H1 (cell line): Measurements from ENCODE around the gene MSTO1. TPM values are rescaled to one million over a fixed set of nuclear protein-coding genes. Genes with fewer than 3 reads are reported as not detected.

Experiments used
- CTCF ChIA-PET: fragments of 300-600 bp; sonication (Branson Sonifier 250); formaldehyde crosslinking; loops from one replicate; lab custom pipeline; 2021; ENCODE audit not compliant: partially characterized antibody; lab: Charles Lee
- POLR2A ChIA-PET: fragments of 300-600 bp; sonication (Branson Sonifier 250); formaldehyde crosslinking; loops from one replicate; lab custom pipeline; 2021; ENCODE audit warnings: inconsistent platforms; ENCODE audit not compliant: partially characterized antibody; lab: Charles Lee
- DNase-seq, 2 experiments: peaks; one replicate each; pipeline versions ENCODE4 v3.0.0 to v3.0.0-alpha.2; 2010 to 2022; ENCODE audit warnings: low spot score in 2 of 2, low read depth in 1 of 2, mixed read lengths in 1 of 2
- FAIRE-seq: peaks from 2 replicates; lab custom pipeline; 2011; peaks lifted over from hg19 to GRCh38; lab: Jason Lieb, UNC
- H2AFZ ChIP-seq: 2 replicates; pipeline ENCODE4 v1.8.1; 2012; ENCODE audit warnings: low read length, inconsistent platforms
- H2AK5ac ChIP-seq: 2 replicates; pipeline ENCODE4 v1.6.1; 2013; ENCODE audit warnings: low read depth, low read length
- H2BK120ac ChIP-seq: replicated peaks from 2 replicates; pipeline ENCODE3; 2013; ENCODE audit warnings: low read depth, low read length, inconsistent platforms
- H2BK12ac ChIP-seq: 2 replicates; pipeline ENCODE4 v1.6.1; 2013; ENCODE audit warnings: low read depth, low read length
- H2BK15ac ChIP-seq: 2 replicates; pipeline ENCODE4 v1.6.1; 2013; ENCODE audit warnings: low read length
- H2BK20ac ChIP-seq: 2 replicates; pipeline ENCODE4 v1.6.1; 2013; ENCODE audit warnings: low read length
- H2BK5ac ChIP-seq: 2 replicates; pipeline ENCODE4 v1.6.1; 2013; ENCODE audit warnings: low read depth, low read length
- H3K14ac ChIP-seq: 2 replicates; pipeline ENCODE4 v1.6.1; 2013; ENCODE audit warnings: inconsistent platforms; ENCODE audit not compliant: insufficient read length
- H3K18ac ChIP-seq: 2 replicates; pipeline ENCODE4 v1.6.1; 2013; ENCODE audit warnings: low read length; ENCODE audit errors: extremely low read depth
- H3K23ac ChIP-seq: 2 replicates; pipeline ENCODE4 v1.6.1; 2013; ENCODE audit warnings: inconsistent platforms; ENCODE audit not compliant: insufficient read length
- H3K23me2 ChIP-seq: 2 replicates; pipeline ENCODE4 v1.6.1; 2013; ENCODE audit warnings: low read depth, low read length
- H3K27ac ChIP-seq: 2 replicates; pipeline ENCODE4 v1.6.1; 2011; ENCODE audit warnings: low read depth, low read length, inconsistent platforms
- H3K27me3 ChIP-seq, 4 experiments: replicated peaks in 1 of 4; 1 replicate in 1 of 4; 2 replicates in 3 of 4; pipeline versions ENCODE4 v1.6.1 to v1.8.1; 2011 to 2013; ENCODE audit warnings: low read length in 3 of 4, mild to moderate bottlenecking in 3 of 4, inconsistent platforms in 2 of 4, mixed read lengths in 2 of 4, moderate library complexity in 1 of 4; ENCODE audit not compliant: control insufficient read depth in 3 of 4, insufficient read depth in 3 of 4; ENCODE audit errors: extremely low read depth in 1 of 4
- H3K36me3 ChIP-seq, 4 experiments: 2 replicates each; pipeline versions ENCODE4 v1.6.1 to v1.8.1; 2011 to 2013; ENCODE audit warnings: mild to moderate bottlenecking in 4 of 4, low read length in 3 of 4, moderate library complexity in 2 of 4, control low read depth in 1 of 4, inconsistent platforms in 1 of 4; ENCODE audit not compliant: insufficient read depth in 4 of 4, control insufficient read depth in 2 of 4
- H3K4ac ChIP-seq: replicated peaks from 2 replicates; pipeline ENCODE3; 2013; ENCODE audit warnings: low read length, low read depth, mixed read lengths, inconsistent platforms; ENCODE audit not compliant: insufficient read length
- H3K4me1 ChIP-seq, 4 experiments: replicated peaks in 1 of 4; 1 replicate in 1 of 4; 2 replicates in 3 of 4; pipeline versions ENCODE4 v1.6.1 to v1.8.1; 2011 to 2013; ENCODE audit warnings: low read length in 3 of 4, inconsistent platforms in 2 of 4, mixed read lengths in 1 of 4; ENCODE audit not compliant: insufficient read depth in 4 of 4, control insufficient read depth in 3 of 4
- H3K4me2 ChIP-seq, 2 experiments: 2 replicates each; pipeline versions ENCODE4 v1.6.1 to v1.8.1; 2011 to 2013; ENCODE audit warnings: low read depth in 2 of 2, low read length in 2 of 2, control low read depth in 1 of 2, inconsistent platforms in 1 of 2, mild to moderate bottlenecking in 1 of 2; ENCODE audit not compliant: insufficient read depth in 1 of 2
- H3K4me3 ChIP-seq, 4 experiments: fragments of 200-600, 300-600 bp in 1 of 4; sonication (generic), shearing (Covaris generic), sonication (Bioruptor Twin) in 1 of 4; 2 replicates each; pipeline versions ENCODE4 v1.5.1 to v1.8.1; 2011 to 2016; ENCODE audit warnings: low read length in 4 of 4, low read depth in 3 of 4, control low read depth in 2 of 4, inconsistent platforms in 2 of 4, mild to moderate bottlenecking in 2 of 4, mixed read lengths in 1 of 4, moderate library complexity in 1 of 4; ENCODE audit not compliant: insufficient read depth in 2 of 4; ENCODE audit errors: extremely low read depth in 1 of 4
- H3K56ac ChIP-seq: replicated peaks from 2 replicates; pipeline ENCODE3; 2013; ENCODE audit warnings: low read depth, mild to moderate bottlenecking, mixed read lengths, low read length, inconsistent platforms; ENCODE audit not compliant: insufficient read length
- H3K79me1 ChIP-seq: 2 replicates; pipeline ENCODE4 v1.6.1; 2013; ENCODE audit warnings: low read depth, low read length, control low read depth
- H3K79me2 ChIP-seq, 2 experiments: 2 replicates each; pipeline versions ENCODE4 v1.6.1 to v1.8.1; 2012 to 2013; ENCODE audit warnings: low read length in 2 of 2, mild to moderate bottlenecking in 2 of 2, inconsistent platforms in 1 of 2; ENCODE audit not compliant: insufficient read depth in 2 of 2, control insufficient read depth in 1 of 2
- H3K9ac ChIP-seq, 4 experiments: replicated peaks in 1 of 4; 1 replicate in 1 of 4; 2 replicates in 3 of 4; pipeline versions ENCODE4 v1.6.1 to v1.8.1; 2011 to 2013; ENCODE audit warnings: low read depth in 3 of 4, low read length in 3 of 4, control low read depth in 2 of 4, mild to moderate bottlenecking in 2 of 4, moderate library complexity in 2 of 4, inconsistent platforms in 1 of 4; ENCODE audit errors: extremely low read depth in 1 of 4
- H3K9me3 ChIP-seq, 2 experiments: 2 replicates each; pipeline versions ENCODE4 v1.6.1 to v1.8.1; 2012 to 2013; ENCODE audit warnings: mild to moderate bottlenecking in 2 of 2, moderate library complexity in 2 of 2, control low read depth in 1 of 2, inconsistent platforms in 1 of 2, low read depth in 1 of 2, low read length in 1 of 2, mixed read lengths in 1 of 2; ENCODE audit not compliant: insufficient read depth in 2 of 2
- H4K20me1 ChIP-seq, 2 experiments: replicated peaks in 1 of 2; 2 replicates each; pipeline versions ENCODE3 to v1.8.1; 2011 to 2013; ENCODE audit warnings: inconsistent platforms in 2 of 2, low read length in 2 of 2, mild to moderate bottlenecking in 1 of 2; ENCODE audit not compliant: insufficient read depth in 2 of 2, control insufficient read depth in 1 of 2
- H4K5ac ChIP-seq: 2 replicates; pipeline ENCODE4 v1.6.1; 2013; ENCODE audit warnings: low read length, low read depth, mixed read lengths, inconsistent platforms; ENCODE audit not compliant: insufficient read length
- H4K8ac ChIP-seq: 2 replicates; pipeline ENCODE4 v1.8.0; 2013; ENCODE audit warnings: mild to moderate bottlenecking, moderate library complexity, low read length, inconsistent platforms; ENCODE audit not compliant: insufficient read depth; ENCODE audit errors: extremely low read depth
- H4K91ac ChIP-seq: replicated peaks from 2 replicates; pipeline ENCODE3; 2013; ENCODE audit warnings: low read length, mixed read lengths, inconsistent platforms; ENCODE audit not compliant: insufficient read length
- RAD21 ChIP-seq, 2 experiments: IDR thresholded peaks in 1 of 2; conservative IDR thresholded peaks in 1 of 2; 2 replicates each; pipeline ENCODE4 v1.6.1; 2011; ENCODE audit warnings: low read depth in 2 of 2, low read length in 2 of 2, improper control_type of control experiment in 1 of 2, inconsistent platforms in 1 of 2, mild to moderate bottlenecking in 1 of 2, moderate library complexity in 1 of 2
- WGBS, 2 experiments: shearing (Covaris generic) in 1 of 2; methylation state at CpG; one replicate each; pipeline versions ENCODE4 v1.1.6 to v1.1.7; 2013 to 2015; ENCODE audit warnings: low lambda C conversion rate in 2 of 2, mixed read lengths in 2 of 2, inconsistent platforms in 1 of 2, low coverage in 1 of 2, missing lambda C conversion rate in 1 of 2; ENCODE audit not compliant: insufficient replicate concordance in 2 of 2, insufficient coverage in 1 of 2, insufficient read length in 1 of 2; ENCODE audit errors: extremely low coverage in 1 of 2, missing lambda C conversion rate in 1 of 2; 5-methylcytosine and 5-hydroxymethylcytosine counted together
- polyA plus RNA-seq, 7 experiments: library from polyadenylated mRNA; depleted of rRNA in 3 of 7; stranded (reverse) in 5 of 7; unstranded in 2 of 7; fragments of >200 nt in 5 of 7; fragments of 200-250 nt in 2 of 7; gene quantifications; 1 replicate in 5 of 7; 2 replicates in 1 of 7; 4 replicates in 1 of 7; pipeline versions ENCODE4 v1.2.1 to v1.2.3, GENCODE V29; 2011 to 2013; ENCODE audit warnings: missing spikeins in 2 of 7, mixed read lengths in 2 of 7
- total RNA-seq: library from RNA; stranded (reverse); fragmentation: NEBNext Ultra II Directional; extraction: Animal tissue kit (Norgen Biotek cat#: 25700); gene quantifications from 2 replicates; pipeline ENCODE4 v1.2.1, GENCODE V29; 2021

The MSTO1 gene
- total and polyA plus RNA-seq, 2 of the 8 experiments (the other 6 are each of a cell fraction or from before 2014, with no cell fraction given): 40.5 to 51.0 TPM

- no peak for TF ChIP-seq RAD21 (IDR thresholded peaks at IDR 0.05 in 1 of 2, conservative IDR thresholded peaks at IDR 0.05 in 1 of 2; ENCODE audit: low read depth in 2 of 2, low read length in 2 of 2)
- no peak overlapping the region for H2AK5ac ChIP-seq
- H4K91ac ChIP-seq: no peak overlapping the region
- no peak overlapping the region for H3K4ac ChIP-seq
- H2BK12ac ChIP-seq: no peak overlapping the region
- no peak overlapping the region for H2AFZ ChIP-seq
- CTCF ChIA-PET: interaction anchor here (0.6 to 1.9 kb wide), 7 partner anchors 12 to 617 kb away, joined by 3 to 5 read pairs (median 3); no protein-coding TSS in a partner anchor
- no peak overlapping the region for H2BK20ac ChIP-seq
- H4K5ac ChIP-seq: no peak overlapping the region
- H3K9ac ChIP-seq: no peak overlapping the region
- FAIRE-seq (no peak), DNase-seq (no peak)
- H3K4me3 ChIP-seq: no peak overlapping the region
- H3K14ac ChIP-seq: no peak overlapping the region
- no peaks in the 10 kb centered on the region for H3K27me3 ChIP-seq
- no peak overlapping the region for H2BK120ac ChIP-seq
- no peak overlapping the region for H2BK15ac ChIP-seq
- H3K4me1 ChIP-seq: peaks cover 0 to 5% (median 0%) of the 10 kb centered on the region in 4 experiments; a peak in 3 of 7 replicates
- H4K8ac ChIP-seq: no peak overlapping the region
- no peaks in the 10 kb centered on the region for H3K79me1 ChIP-seq
- no peak overlapping the region for H3K27ac ChIP-seq
- POLR2A ChIA-PET: interaction anchor here (0.6 kb wide), 1 partner anchor 155 kb away, joined by 3 read pairs; no protein-coding TSS in a partner anchor
- H3K79me2 ChIP-seq: no peaks in the 10 kb centered on the region
- no peak overlapping the region for H3K23ac ChIP-seq
- whole genome bisulfite sequencing, 2 experiments: 95% methylated on average over 5 of the region's 5 CpGs; no CpG with 5 or more reads in 1 of the 2 experiments
- no peak overlapping the region for H3K18ac ChIP-seq
- no peaks in the 10 kb centered on the region for H3K36me3 ChIP-seq
- no peaks in the 10 kb centered on the region for H3K9me3 ChIP-seq
- H3K56ac ChIP-seq: no peak overlapping the region
- H3K4me2 ChIP-seq: no peak overlapping the region
- no peaks in the 10 kb centered on the region for H3K23me2 ChIP-seq
- no peaks in the 10 kb centered on the region for H4K20me1 ChIP-seq
- H2BK5ac ChIP-seq: no peak overlapping the region
Observed at GRCh38 chr1:155596864-155597263, 13.2 kb upstream of the MSTO1 start.
